HFFc6 (cell line): ENCODE results near the gene KCNQ1. TPM values are rescaled to one million over a fixed set of nuclear protein-coding genes. Genes with fewer than 3 reads are reported as not detected.

ENCODE experiments used
- DNase-seq: peaks from one replicate; pipeline ENCODE4 v3.0.0-alpha.2; 2018
- H3K27ac Mint-ChIP-seq: 2 replicates; pipeline ENCODE4 v1.8.0; 2020; ENCODE audit warnings: mild to moderate bottlenecking, mixed read lengths
- H3K27me3 Mint-ChIP-seq: 2 replicates; pipeline ENCODE4 v1.8.0; 2021; ENCODE audit warnings: mild to moderate bottlenecking, moderate library complexity, mixed read lengths; ENCODE audit not compliant: insufficient read depth
- H3K36me3 Mint-ChIP-seq: 2 replicates; pipeline ENCODE4 v1.8.0; 2021; ENCODE audit warnings: low read depth, mixed read lengths
- H3K4me1 Mint-ChIP-seq: 2 replicates; pipeline ENCODE4 v1.8.0; 2020; ENCODE audit warnings: low read depth, mixed read lengths
- H3K4me3 Mint-ChIP-seq: 2 replicates; pipeline ENCODE4 v1.8.0; 2020; ENCODE audit warnings: mild to moderate bottlenecking, moderate library complexity, mixed read lengths
- H3K9me3 Mint-ChIP-seq: 2 replicates; pipeline ENCODE4 v1.8.0; 2020; ENCODE audit warnings: mild to moderate bottlenecking, mixed read lengths
- total RNA-seq, 6 experiments: library from RNA; stranded (reverse); fragmentation: NEBNext Ultra II Directional; extraction: Animal tissue kit (Norgen Biotek cat#: 25700); gene quantifications; 2 replicates in 1 of 6; 3 replicates in 5 of 6; pipeline ENCODE4 v1.2.3, GENCODE V29; 2021
- TF ChIP-seq, protein P1 (sequence below): fragments of 200-600 bp; sonication (generic); IDR thresholded peaks from 2 replicates; pipeline ENCODE4 v1.5.0; 2021; ENCODE audit warnings: antibody characterized with exemption, mild to moderate bottlenecking

KCNQ1 gene
- total RNA-seq, 6 experiments from 2014 or later, result not detected

DNA sequence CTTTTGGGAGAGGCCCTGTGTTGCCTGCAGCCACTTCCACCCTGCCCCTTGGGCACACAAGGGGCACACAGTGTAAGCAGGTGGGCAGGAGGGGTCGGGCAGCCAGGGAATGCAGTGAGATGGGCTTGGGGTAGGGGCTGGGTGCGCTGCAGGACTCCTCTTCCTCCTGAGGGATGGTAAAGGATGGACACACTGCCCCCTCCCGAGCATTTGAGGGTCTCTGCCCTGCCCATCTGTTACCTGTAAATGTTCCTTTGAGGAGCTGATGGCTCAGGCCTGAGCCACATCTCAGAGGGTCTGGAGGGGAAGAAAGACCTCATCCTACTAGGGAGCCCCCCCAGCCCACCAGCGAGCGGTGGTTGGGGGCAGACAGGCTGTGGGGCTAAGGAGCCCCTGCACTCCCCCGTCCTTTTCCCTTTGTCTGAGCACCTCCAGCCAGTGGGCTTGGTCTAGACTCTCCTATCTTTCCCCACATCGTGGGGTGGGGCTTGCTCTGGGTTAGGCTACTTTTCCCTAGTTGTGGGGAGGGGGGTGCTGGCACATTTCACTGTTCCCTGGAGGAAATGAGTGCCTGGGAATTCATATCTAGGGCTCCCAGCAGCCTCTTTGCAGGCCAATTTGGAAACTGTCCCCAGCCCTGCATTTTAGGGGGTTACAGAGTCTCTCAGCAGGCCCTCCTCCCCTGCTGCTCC is 46.0 kb upstream of the KCNQ1 start:
- Mint-ChIP-seq H3K27ac (peak overlapping the region; percentile 92), H3K9me3 (no peaks in the 10 kb centered on the region), H3K4me1 (peaks cover 21% of the 10 kb centered on the region), H3K36me3 (peaks cover 18% of the 10 kb centered on the region), H3K4me3 (peak overlapping the region; percentile 92), H3K27me3 (peaks cover 8% of the 10 kb centered on the region)
- TF ChIP-seq, protein P1, sequence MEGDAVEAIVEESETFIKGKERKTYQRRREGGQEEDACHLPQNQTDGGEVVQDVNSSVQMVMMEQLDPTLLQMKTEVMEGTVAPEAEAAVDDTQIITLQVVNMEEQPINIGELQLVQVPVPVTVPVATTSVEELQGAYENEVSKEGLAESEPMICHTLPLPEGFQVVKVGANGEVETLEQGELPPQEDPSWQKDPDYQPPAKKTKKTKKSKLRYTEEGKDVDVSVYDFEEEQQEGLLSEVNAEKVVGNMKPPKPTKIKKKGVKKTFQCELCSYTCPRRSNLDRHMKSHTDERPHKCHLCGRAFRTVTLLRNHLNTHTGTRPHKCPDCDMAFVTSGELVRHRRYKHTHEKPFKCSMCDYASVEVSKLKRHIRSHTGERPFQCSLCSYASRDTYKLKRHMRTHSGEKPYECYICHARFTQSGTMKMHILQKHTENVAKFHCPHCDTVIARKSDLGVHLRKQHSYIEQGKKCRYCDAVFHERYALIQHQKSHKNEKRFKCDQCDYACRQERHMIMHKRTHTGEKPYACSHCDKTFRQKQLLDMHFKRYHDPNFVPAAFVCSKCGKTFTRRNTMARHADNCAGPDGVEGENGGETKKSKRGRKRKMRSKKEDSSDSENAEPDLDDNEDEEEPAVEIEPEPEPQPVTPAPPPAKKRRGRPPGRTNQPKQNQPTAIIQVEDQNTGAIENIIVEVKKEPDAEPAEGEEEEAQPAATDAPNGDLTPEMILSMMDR, result no peak
- no peak for DNase-seq

DNA sequence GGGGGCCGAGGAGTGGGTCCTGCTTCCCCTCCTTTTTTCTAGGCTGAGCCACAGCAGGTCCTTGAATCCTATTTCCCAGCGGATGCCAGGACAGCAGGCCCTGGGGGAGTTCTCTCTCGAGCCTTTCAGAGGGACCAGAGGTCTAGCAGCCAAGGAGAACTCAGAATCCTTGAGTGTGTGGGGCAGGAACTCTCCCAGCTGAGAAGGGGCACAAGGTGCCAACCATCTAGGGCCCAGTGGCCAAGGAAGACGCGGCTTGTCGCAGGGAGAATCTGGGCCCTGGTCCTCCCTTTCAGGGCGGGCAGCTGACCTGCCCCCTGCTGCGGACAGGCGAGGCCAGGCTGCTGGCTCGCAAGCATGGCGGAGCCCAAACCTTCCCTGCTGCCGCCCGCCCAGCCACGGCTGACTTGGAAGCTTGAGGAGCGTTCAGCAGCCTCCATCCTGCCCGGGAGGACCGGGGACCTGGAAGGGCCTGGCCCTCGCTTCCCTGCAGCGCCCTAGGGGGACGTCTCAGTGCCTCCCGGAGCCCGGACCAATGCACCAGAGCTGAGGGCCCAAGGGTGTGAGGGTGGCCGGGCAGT is 45.2 kb upstream of the KCNQ1 start:
- Mint-ChIP-seq H3K27me3 (peaks cover 12% of the 10 kb centered on the region), H3K4me1 (peaks cover 21% of the 10 kb centered on the region), H3K9me3 (no peaks in the 10 kb centered on the region), H3K27ac (peak overlapping the region; percentile 92), H3K4me3 (peak overlapping the region; percentile 92), H3K36me3 (peaks cover 18% of the 10 kb centered on the region)
- no peak for DNase-seq
- TF ChIP-seq, protein P1, result no peak

DNA sequence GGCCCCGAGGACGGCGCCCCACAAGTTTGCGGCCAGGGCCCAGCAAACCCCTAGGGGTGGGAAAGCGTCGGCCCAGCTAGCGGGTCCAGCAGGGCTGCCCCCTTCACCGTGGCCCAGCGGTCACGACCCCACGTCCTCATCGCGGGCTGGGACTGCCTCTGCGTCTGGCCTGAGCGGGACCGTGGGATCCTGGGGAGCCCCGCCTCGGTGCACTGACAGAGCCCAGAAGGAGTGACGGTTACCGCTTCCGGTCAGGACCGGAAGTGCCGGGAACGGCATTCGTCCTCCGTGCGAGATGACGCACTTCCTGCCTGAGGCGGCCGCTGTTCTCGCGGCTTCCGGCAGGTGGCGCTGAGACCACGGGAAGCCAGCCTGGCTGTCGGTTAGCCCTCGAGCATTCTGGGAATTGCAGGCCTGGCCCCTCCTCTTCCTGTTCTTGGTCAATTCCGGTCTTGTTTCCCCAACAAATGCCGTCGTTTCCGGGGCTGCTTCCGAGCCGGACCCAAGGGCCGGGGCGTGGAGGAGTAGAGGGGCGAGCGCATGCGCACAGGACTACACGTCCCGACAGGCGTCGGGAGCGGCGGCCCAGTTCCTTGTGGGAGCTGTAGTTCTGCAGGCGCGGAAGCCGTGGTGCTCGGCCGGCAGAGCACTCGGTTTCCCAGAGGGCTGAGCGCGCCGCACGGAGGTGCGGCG is 44.6 kb upstream of the KCNQ1 start, which contains the start of gene TSSC4:
Gene TSSC4, plus strand, starts transcription at position 682 of the 693 bp plus-strand sequence. CDS start 1,884 bp downstream, outside the sequence.
- peaks cover 21% of the 10 kb centered on the region for H3K4me1 Mint-ChIP-seq
- peak within 1 kb of the TSS; percentile 92 for H3K4me3 Mint-ChIP-seq
- H3K27me3 Mint-ChIP-seq, result peaks cover 17% of the 10 kb centered on the region
- H3K9me3 Mint-ChIP-seq, result no peaks in the 10 kb centered on the region
- peak; percentile 100 for DNase-seq
- peaks cover 18% of the 10 kb centered on the region for H3K36me3 Mint-ChIP-seq
- TF ChIP-seq, protein P1, result peak; percentile 98
- H3K27ac Mint-ChIP-seq, result peak within 1 kb of the TSS; percentile 92

DNA sequence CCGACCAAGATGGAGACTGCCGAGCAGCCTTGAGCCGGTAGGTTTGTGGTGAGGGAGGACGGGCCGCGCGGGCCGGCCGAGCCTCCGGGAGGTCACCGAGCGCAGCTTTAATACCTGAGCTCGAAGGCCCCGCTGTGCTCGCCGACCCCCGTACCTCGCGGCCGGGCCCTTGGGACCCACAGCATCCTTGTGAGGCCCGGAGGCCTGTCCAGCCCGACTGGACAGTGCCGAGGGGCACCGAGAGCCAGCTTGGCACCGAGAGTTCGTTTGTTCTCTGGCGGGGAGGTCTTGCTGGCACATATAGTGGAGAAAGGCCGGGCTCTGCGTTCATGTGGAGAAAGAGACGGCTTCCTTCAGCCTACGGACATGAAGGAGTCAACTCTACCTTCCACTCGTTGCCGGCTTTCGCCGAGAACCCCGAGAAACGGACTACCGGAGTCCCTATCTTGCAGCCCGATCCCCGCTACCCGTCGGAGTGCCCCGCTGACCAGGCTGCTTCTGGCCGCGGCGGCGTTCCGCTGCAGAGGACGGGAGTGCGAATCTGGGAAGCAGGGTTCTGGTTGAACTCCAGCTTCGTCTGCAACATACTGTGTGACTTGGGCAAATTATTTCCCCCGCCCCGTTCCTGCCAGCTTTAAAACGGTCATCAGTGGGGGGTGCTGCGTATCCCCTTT is 43.9 kb upstream of the KCNQ1 start:
- no peaks in the 10 kb centered on the region for H3K9me3 Mint-ChIP-seq
- peaks cover 18% of the 10 kb centered on the region for H3K36me3 Mint-ChIP-seq
- H3K4me3 Mint-ChIP-seq, result peak overlapping the region; percentile 92
- TF ChIP-seq, protein P1, result no peak
- H3K27me3 Mint-ChIP-seq, result peaks cover 20% of the 10 kb centered on the region
- H3K4me1 Mint-ChIP-seq, result peaks cover 21% of the 10 kb centered on the region
- peak overlapping the region; percentile 92 for H3K27ac Mint-ChIP-seq
- no peak for DNase-seq

DNA sequence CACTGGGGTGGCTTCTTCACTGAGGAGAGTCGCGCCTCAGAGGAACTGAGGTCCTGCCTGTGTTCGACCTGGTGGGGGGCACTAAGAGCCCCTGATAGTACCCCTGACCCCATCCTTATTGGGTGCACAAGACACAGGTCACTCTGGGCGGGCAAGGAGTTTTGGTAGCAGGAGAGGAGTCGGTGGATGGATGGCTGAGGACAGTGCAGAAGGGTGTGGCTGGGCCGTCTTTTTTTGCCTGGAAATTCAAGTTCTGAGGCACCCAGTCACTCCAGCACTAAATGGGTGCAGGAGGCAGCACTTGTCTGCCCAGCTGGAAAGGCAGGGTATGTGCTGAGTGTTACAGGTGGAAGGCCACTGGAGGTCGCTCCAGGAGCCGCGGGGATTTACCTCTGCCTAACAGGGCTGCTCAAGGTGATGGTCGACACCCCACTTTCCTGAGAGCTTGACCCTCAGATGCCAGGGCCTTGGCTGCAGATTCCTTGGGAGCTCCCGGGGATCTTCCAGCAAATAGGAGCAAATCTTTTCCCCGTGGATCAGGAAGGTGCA is 43.3 kb upstream of the KCNQ1 start:
- Mint-ChIP-seq H3K4me3 (peak overlapping the region; percentile 92), H3K27me3 (peaks cover 21% of the 10 kb centered on the region), H3K27ac (peak overlapping the region; percentile 92), H3K4me1 (peaks cover 21% of the 10 kb centered on the region), H3K36me3 (peaks cover 18% of the 10 kb centered on the region), H3K9me3 (no peaks in the 10 kb centered on the region)
- DNase-seq, result no peak
- TF ChIP-seq, protein P1, result peak; percentile 56; the same call in 1 of the 2 replicates
